NT2/D1 (cell line): ENCODE measurements around the gene DDX56.

Experiments used
- DNase-seq: peaks from one replicate; pipeline ENCODE4 v3.0.0-alpha.2; 2011; ENCODE audit warnings: low read depth, low spot score
- H3K27me3 ChIP-seq: 2 replicates; pipeline ENCODE4 v1.6.0; 2011; ENCODE audit warnings: mild to moderate bottlenecking; ENCODE audit not compliant: insufficient read length, insufficient read depth
- H3K36me3 ChIP-seq: 2 replicates; pipeline ENCODE4 v1.6.1; 2011; ENCODE audit warnings: mild to moderate bottlenecking, low read length, mixed read lengths; ENCODE audit not compliant: insufficient read depth, insufficient read length
- H3K4me1 ChIP-seq: 2 replicates; pipeline ENCODE4 v1.5.1; 2011; ENCODE audit not compliant: insufficient read depth, insufficient read length
- H3K4me3 ChIP-seq: 2 replicates; pipeline ENCODE4 v1.5.1; 2011; ENCODE audit warnings: low read depth; ENCODE audit not compliant: insufficient read length
- H3K9ac ChIP-seq: 2 replicates; pipeline ENCODE4 v1.6.0; 2011; ENCODE audit warnings: low read depth; ENCODE audit not compliant: insufficient read length
- H3K9me3 ChIP-seq: 2 replicates; pipeline ENCODE4 v1.5.1; 2011; ENCODE audit warnings: mild to moderate bottlenecking, low read length; ENCODE audit not compliant: insufficient read depth
- SUZ12 ChIP-seq: IDR thresholded peaks from 2 replicates; pipeline ENCODE4 v1.6.1; 2011; ENCODE audit not compliant: insufficient read length, insufficient read depth; ENCODE audit errors: extremely low read depth
- YY1 ChIP-seq: IDR thresholded peaks from 2 replicates; pipeline ENCODE4 v1.6.1; 2011; ENCODE audit not compliant: insufficient read length, insufficient read depth
- ZNF274 ChIP-seq: IDR thresholded peaks from 2 replicates; pipeline ENCODE4 v1.6.1; 2011; ENCODE audit warnings: mild to moderate bottlenecking, low read depth, low read length

The DDX56 gene

GRCh38 chr7:44573464-44574286, at the start of gene DDX56:
DDX56 (minus strand) TSS chr7:44573908; CDS start chr7:44573895, 13 bp downstream.
- peak; percentile 97 for DNase-seq
- Histone ChIP-seq H3K9ac (peak within 1 kb of the TSS; percentile 99), H3K4me1 (peaks cover 5% of the 10 kb centered on the region), H3K36me3 (peaks cover 79% of the 10 kb centered on the region), H3K4me3 (peak within 1 kb of the TSS; percentile 98), H3K9me3 (no peaks in the 10 kb centered on the region), H3K27me3 (no peaks in the 10 kb centered on the region)
- TF ChIP-seq YY1 (peak; percentile 67), ZNF274 (no peak)

GRCh38 chr7:44622342-44623151, 48.8 kb upstream of the DDX56 start:
- TF ChIP-seq SUZ12 (no peak), ZNF274 (no peak), YY1 (no peak)
- DNase-seq, result no peak
- Histone ChIP-seq H3K9ac (no peak overlapping the region), H3K9me3 (no peaks in the 10 kb centered on the region), H3K4me3 (no peak overlapping the region), H3K27me3 (no peaks in the 10 kb centered on the region), H3K36me3 (peaks cover 36% of the 10 kb centered on the region), H3K4me1 (peaks cover 3% of the 10 kb centered on the region)

- Histone ChIP-seq H3K4me3 (no peak overlapping the region), H3K9me3 (no peaks in the 10 kb centered on the region), H3K27me3 (no peaks in the 10 kb centered on the region), H3K36me3 (peaks cover 33% of the 10 kb centered on the region), H3K4me1 (peaks cover 3% of the 10 kb centered on the region), H3K9ac (no peak overlapping the region)
- no peak for TF ChIP-seq SUZ12
- no peak for TF ChIP-seq ZNF274
- TF ChIP-seq YY1, result no peak
- no peak for DNase-seq
Measured at GRCh38 chr7:44621750-44622103, 48.0 kb upstream of the DDX56 start.

- Histone ChIP-seq H3K9me3 (no peaks in the 10 kb centered on the region), H3K9ac (no peak overlapping the region), H3K36me3 (peaks cover 27% of the 10 kb centered on the region), H3K27me3 (no peaks in the 10 kb centered on the region), H3K4me3 (no peak overlapping the region), H3K4me1 (no peaks in the 10 kb centered on the region)
- DNase-seq, result no peak
- TF ChIP-seq YY1 (no peak), SUZ12 (no peak), ZNF274 (no peak)
Measured at GRCh38 chr7:44621034-44621749, 47.5 kb upstream of the DDX56 start.

DNA sequence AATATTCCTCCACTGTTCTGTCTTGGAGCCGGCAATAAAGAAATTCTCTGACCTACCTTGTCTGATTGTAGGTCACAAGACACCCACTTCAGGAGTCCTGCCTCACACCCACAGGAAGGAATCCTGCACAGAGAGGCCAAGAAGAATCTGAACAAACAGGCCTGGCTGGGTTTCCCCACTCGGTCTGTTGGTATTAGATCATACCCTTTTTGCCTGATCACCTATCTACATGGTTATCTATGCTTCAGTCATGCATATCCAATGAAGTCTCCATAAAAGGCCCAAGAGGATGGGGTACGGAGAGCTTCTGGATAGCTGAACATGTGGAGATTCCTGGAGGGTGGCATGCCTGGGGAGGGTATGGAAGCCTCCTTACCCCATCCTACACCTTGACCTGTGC, 45.0 kb upstream of the DDX56 start:
- H3K9me3 ChIP-seq, result no peaks in the 10 kb centered on the region
- H3K4me3 ChIP-seq, result no peak overlapping the region
- no peak for DNase-seq
- H3K36me3 ChIP-seq, result peaks cover 7% of the 10 kb centered on the region
- H3K4me1 ChIP-seq, result no peaks in the 10 kb centered on the region
- TF ChIP-seq SUZ12 (no peak), YY1 (no peak), ZNF274 (no peak)
- no peaks in the 10 kb centered on the region for H3K27me3 ChIP-seq
- no peak overlapping the region for H3K9ac ChIP-seq

DNA sequence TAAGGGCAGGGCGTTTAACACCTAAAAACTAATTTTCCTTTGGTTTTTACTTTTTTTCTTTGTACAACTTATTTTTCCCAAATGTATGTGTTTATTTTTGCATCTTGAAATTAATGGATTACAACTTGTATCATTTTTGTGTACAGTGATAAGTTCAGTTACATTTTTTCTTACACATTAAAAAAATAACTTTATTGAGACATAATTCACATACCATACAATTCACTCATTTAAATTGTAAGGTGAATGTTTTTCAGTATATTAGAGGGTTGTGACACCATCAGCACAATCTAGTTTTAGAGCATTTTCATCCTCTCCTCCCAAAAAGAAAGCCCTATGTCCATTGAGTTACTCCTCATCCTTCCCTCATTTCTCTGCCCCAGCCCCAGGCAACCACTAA, 44.3 kb upstream of the DDX56 start:
- Histone ChIP-seq H3K27me3 (no peaks in the 10 kb centered on the region), H3K36me3 (peaks cover 7% of the 10 kb centered on the region), H3K4me1 (no peaks in the 10 kb centered on the region), H3K9me3 (no peaks in the 10 kb centered on the region), H3K4me3 (no peak overlapping the region), H3K9ac (no peak overlapping the region)
- TF ChIP-seq ZNF274 (no peak), SUZ12 (no peak), YY1 (no peak)
- no peak for DNase-seq

DNA sequence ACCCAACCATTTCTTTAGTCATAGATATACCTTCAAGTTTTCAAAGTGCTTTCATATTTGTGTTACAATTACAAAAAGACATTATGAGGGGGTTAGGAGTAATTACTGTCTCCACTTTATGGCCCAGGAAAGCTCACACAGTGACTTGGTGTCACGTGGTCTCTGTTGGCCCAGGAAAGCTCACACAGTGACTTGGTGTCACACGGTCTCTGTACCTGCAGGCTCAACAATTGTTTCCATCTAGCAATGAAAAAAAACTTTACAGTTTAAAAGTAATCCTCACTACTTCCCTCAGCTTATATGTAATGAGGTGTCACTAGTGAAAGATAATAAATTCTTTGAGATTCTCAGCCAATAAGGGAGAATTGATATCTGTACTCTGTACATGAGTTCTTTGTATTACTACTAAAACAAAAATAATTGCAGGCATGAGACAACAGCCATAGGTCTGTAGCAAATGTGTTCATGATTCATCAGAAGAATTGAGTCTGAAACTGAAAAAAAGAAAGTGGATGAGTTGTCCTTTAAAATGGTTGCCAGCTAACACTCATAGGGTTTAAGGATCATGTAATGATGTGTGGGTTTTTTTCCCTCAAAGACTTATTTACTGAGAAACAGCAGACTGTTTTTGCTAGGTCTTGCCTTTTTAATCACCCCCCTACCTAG, 43.6 kb upstream of the DDX56 start:
- Histone ChIP-seq H3K4me3 (no peak overlapping the region), H3K4me1 (no peaks in the 10 kb centered on the region), H3K9ac (no peak overlapping the region), H3K27me3 (no peaks in the 10 kb centered on the region), H3K9me3 (no peaks in the 10 kb centered on the region), H3K36me3 (peaks cover 7% of the 10 kb centered on the region)
- no peak for TF ChIP-seq ZNF274
- no peak for TF ChIP-seq SUZ12
- no peak for TF ChIP-seq YY1
- DNase-seq, result no peak
